ENCODE data around the gene GRIP2. TPM values are rescaled to one million over a fixed set of nuclear protein-coding genes. Genes with fewer than 3 reads are reported as not detected.

The GRIP2 gene
- total RNA-seq, 4 donors from 2014 or later, result 0.22 to 1.5 TPM; not detected in 2

DNA sequence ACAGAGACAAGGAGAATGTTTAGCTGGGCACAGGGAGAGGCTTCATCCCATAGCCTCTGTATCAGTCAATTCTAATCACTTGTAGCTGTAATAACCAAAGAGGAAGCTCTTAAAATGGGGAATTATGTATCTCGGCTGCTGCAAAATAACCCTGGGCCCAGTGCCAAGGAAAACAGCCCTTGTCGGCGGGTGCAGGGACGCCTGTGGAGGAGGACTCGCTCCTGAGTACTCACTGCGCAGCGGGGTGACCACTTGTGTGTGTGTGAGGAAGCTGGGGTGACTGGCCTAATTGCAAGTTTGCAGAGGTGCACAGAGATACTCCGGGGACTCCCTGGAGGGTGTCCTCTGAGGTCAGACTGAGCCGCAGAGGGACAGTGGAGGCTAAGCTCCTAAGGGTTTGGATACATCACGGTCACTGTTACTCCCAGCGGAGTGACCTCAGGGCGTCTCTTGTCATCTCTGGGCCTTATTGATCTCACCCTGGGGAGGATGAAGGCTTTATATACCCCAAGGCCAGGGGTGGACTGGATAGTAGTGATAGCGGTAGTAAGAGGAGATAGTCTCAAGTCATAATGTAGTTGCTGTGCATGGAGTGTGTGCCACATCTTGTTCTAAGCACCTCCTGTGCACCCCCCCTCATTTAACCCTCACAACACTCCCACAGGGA, 100.5 kb downstream of the GRIP2 start:
- TF ChIP-seq, protein P1, sequence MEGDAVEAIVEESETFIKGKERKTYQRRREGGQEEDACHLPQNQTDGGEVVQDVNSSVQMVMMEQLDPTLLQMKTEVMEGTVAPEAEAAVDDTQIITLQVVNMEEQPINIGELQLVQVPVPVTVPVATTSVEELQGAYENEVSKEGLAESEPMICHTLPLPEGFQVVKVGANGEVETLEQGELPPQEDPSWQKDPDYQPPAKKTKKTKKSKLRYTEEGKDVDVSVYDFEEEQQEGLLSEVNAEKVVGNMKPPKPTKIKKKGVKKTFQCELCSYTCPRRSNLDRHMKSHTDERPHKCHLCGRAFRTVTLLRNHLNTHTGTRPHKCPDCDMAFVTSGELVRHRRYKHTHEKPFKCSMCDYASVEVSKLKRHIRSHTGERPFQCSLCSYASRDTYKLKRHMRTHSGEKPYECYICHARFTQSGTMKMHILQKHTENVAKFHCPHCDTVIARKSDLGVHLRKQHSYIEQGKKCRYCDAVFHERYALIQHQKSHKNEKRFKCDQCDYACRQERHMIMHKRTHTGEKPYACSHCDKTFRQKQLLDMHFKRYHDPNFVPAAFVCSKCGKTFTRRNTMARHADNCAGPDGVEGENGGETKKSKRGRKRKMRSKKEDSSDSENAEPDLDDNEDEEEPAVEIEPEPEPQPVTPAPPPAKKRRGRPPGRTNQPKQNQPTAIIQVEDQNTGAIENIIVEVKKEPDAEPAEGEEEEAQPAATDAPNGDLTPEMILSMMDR (IDR thresholded peaks at IDR 0.05; ENCODE audit: low read depth), result no peak

Small RNA genes lying within 50 kb of the gene (small RNA-seq; reads per million reads assigned to genes)
- not detected for gene RNU6-905P

Other genes with a start within 250 kb of the GRIP2 start
- gene SLC6A6, start 137.7 kb downstream of the GRIP2 start, total RNA-seq, result 10 to 100 TPM; 20.5 to 64.8 (median 30.7) TPM
- gene CCDC174, start 111.4 kb upstream of the GRIP2 start, total RNA-seq, result 10 to 100 TPM; 16.0 to 36.1 (median 18.9) TPM
- under 1 TPM in 1 of 4 donors, not detected in 3; 0.16 TPM for gene C3orf20, start 134.8 kb upstream of the GRIP2 start, total RNA-seq

All from subcutaneous adipose tissue (tissue), 4 donors.